ENCODE results near the gene PCDHA7.

DNA sequence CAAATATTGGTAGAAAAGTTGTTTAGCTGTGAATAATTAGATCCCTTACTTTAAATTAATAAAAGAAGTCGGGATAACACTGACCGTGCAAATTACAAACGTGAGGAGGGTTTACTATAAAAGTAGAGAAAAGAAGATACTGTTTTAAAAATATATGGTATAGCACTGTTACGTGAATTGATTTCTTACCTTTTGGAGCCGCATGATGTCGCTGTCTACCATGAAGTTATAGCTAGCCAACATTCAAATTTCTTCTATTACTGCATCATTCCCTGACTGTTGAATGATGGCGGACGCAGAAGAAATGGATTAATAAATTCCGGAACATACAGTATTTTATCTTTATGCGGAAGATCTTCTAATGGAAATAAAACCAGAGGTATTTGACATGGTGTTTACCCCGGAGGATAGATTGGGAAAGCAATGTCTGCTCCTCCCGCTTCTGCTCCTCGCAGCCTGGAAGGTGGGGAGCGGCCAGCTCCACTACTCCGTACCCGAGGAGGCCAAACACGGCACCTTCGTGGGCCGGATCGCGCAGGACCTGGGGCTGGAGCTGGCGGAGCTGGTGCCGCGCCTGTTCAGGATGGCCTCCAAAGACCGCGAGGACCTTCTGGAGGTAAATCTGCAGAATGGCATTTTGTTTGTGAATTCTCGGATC lies 6.2 kb upstream of the PCDHA7 start, which contains the start of gene PCDHA6:
- no peak for TF ChIP-seq POLR2A (IDR thresholded peaks at IDR 0.05)
- TF ChIP-seq, protein P1, sequence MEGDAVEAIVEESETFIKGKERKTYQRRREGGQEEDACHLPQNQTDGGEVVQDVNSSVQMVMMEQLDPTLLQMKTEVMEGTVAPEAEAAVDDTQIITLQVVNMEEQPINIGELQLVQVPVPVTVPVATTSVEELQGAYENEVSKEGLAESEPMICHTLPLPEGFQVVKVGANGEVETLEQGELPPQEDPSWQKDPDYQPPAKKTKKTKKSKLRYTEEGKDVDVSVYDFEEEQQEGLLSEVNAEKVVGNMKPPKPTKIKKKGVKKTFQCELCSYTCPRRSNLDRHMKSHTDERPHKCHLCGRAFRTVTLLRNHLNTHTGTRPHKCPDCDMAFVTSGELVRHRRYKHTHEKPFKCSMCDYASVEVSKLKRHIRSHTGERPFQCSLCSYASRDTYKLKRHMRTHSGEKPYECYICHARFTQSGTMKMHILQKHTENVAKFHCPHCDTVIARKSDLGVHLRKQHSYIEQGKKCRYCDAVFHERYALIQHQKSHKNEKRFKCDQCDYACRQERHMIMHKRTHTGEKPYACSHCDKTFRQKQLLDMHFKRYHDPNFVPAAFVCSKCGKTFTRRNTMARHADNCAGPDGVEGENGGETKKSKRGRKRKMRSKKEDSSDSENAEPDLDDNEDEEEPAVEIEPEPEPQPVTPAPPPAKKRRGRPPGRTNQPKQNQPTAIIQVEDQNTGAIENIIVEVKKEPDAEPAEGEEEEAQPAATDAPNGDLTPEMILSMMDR (IDR thresholded peaks at IDR 0.05), result no peak

Data from right lobe of liver (tissue), 4 donors.